Nephron (organoid): ENCODE data around the gene ADAMTS6.
"Not testable (repeated sequence)": the region's sequence is repeated elsewhere in the genome, so short reads cannot be mapped to it uniquely, and the experiment has no call there.

Experiments used
- H3K27ac Mint-ChIP-seq, 3 experiments: 2 replicates each; pipeline ENCODE4 v1.8.0; 2020; ENCODE audit warnings: mixed read lengths in 3 of 3, mild to moderate bottlenecking in 2 of 3, moderate library complexity in 1 of 3
- H3K27me3 Mint-ChIP-seq: 2 replicates; pipeline ENCODE4 v1.8.0; 2021; ENCODE audit warnings: low read depth, mild to moderate bottlenecking, moderate library complexity, mixed read lengths
- H3K36me3 Mint-ChIP-seq: 2 replicates; pipeline ENCODE4 v1.8.0; 2020; ENCODE audit warnings: low read depth, mixed read lengths
- H3K4me1 Mint-ChIP-seq: 2 replicates; pipeline ENCODE4 v1.8.0; 2020; ENCODE audit warnings: mixed read lengths
- H3K4me3 Mint-ChIP-seq, 3 experiments: 2 replicates each; pipeline ENCODE4 v1.8.0; 2020; ENCODE audit warnings: mild to moderate bottlenecking in 3 of 3, mixed read lengths in 3 of 3, moderate library complexity in 2 of 3
- H3K9me3 Mint-ChIP-seq: 2 replicates; pipeline ENCODE4 v1.8.0; 2020; ENCODE audit warnings: mixed read lengths
- CTCF ChIP-seq, 3 experiments: fragments of 200-600 bp; sonication (generic); IDR thresholded peaks; one replicate each; pipeline ENCODE4 v1.5.0; 2021; ENCODE audit warnings: antibody characterized with exemption in 3 of 3; ENCODE audit not compliant: unreplicated experiment in 3 of 3

Gene ADAMTS6

GRCh38 chr5:65506961-65507360 lies 25.2 kb upstream of the ADAMTS6 start:
- Mint-ChIP-seq H3K9me3 (peaks cover 3% of the 10 kb centered on the region), H3K27me3 (no peaks in the 10 kb centered on the region), H3K27ac (no peak overlapping the region), H3K36me3 (peaks cover 3% of the 10 kb centered on the region), H3K4me1 (no peaks in the 10 kb centered on the region), H3K4me3 (no peak overlapping the region)
- no peak for TF ChIP-seq CTCF (IDR thresholded peaks at IDR 0.05; ENCODE audit: unreplicated experiment in 3 of 3)

GRCh38 chr5:65489119-65489518 lies 7.4 kb upstream of the ADAMTS6 start:
- TF ChIP-seq CTCF (IDR thresholded peaks at IDR 0.05; ENCODE audit: unreplicated experiment in 3 of 3) = no peak
- Mint-ChIP-seq H3K36me3 (no peaks in the 10 kb centered on the region), H3K9me3 (no peaks in the 10 kb centered on the region), H3K27me3 (no peaks in the 10 kb centered on the region), H3K4me3 (no peak overlapping the region), H3K4me1 (no peaks in the 10 kb centered on the region), H3K27ac (no peak overlapping the region)

- not testable (repeated sequence) for H3K27me3 Mint-ChIP-seq, H3K27ac Mint-ChIP-seq, H3K9me3 Mint-ChIP-seq, H3K36me3 Mint-ChIP-seq, H3K4me3 Mint-ChIP-seq, H3K4me1 Mint-ChIP-seq
Observed at GRCh38 chr5:65488038-65488687, 6.4 kb upstream of the ADAMTS6 start.

- not testable (repeated sequence) for H3K9me3 Mint-ChIP-seq, H3K27ac Mint-ChIP-seq, H3K36me3 Mint-ChIP-seq, H3K4me1 Mint-ChIP-seq, H3K27me3 Mint-ChIP-seq, H3K4me3 Mint-ChIP-seq
Observed at GRCh38 chr5:65486803-65487202, 5.1 kb upstream of the ADAMTS6 start.

GRCh38 chr5:65485405-65485804 lies 3.7 kb upstream of the ADAMTS6 start:
- Mint-ChIP-seq H3K9me3 (no peaks in the 10 kb centered on the region), H3K4me3 (no peak overlapping the region), H3K4me1 (peaks cover 13% of the 10 kb centered on the region), H3K27me3 (no peaks in the 10 kb centered on the region), H3K27ac (no peak overlapping the region), H3K36me3 (no peaks in the 10 kb centered on the region)
- TF ChIP-seq CTCF (IDR thresholded peaks at IDR 0.05; ENCODE audit: unreplicated experiment in 3 of 3) = no peak

- peaks cover 13% of the 10 kb centered on the region for H3K4me1 Mint-ChIP-seq
- peak overlapping the region in 1 of 3 experiments; percentile 95 for H3K27ac Mint-ChIP-seq
- no peaks in the 10 kb centered on the region for H3K36me3 Mint-ChIP-seq
- no peaks in the 10 kb centered on the region for H3K9me3 Mint-ChIP-seq
- no peak overlapping the region for H3K4me3 Mint-ChIP-seq
- TF ChIP-seq CTCF (IDR thresholded peaks at IDR 0.05; ENCODE audit: unreplicated experiment in 3 of 3) = peak; percentile 61 to 75 (median 66)
- no peaks in the 10 kb centered on the region for H3K27me3 Mint-ChIP-seq
Observed at GRCh38 chr5:65483546-65484346, 2.0 kb upstream of the ADAMTS6 start.
